Ovary (tissue), 3 donors: Measurements from ENCODE around the gene HTRA1.

Experiments
- CTCF ChIP-seq, 3 donors: fragments of 450-650 bp in 2 of 3; fragments of 200-600 bp in 1 of 3; IDR thresholded peaks; one replicate each; pipeline versions ENCODE4 v1.5.1 to v1.8.0; 2016 to 2022; ENCODE audit warnings: antibody characterized with exemption in 3 of 3, mild to moderate bottlenecking in 1 of 3
- EP300 ChIP-seq: sonication (generic); formaldehyde crosslinking; IDR thresholded peaks from one replicate; pipeline ENCODE4 v1.6.1; 2017; ENCODE audit warnings: antibody characterized with exemption
- POLR2A ChIP-seq: fragments of 450-650 bp; IDR thresholded peaks from one replicate; pipeline ENCODE4 v1.6.1; 2017; ENCODE audit warnings: antibody characterized with exemption, mild to moderate bottlenecking, moderate library complexity
- donor health status: DM: no; HTN: no; CAD: no.

- TF ChIP-seq CTCF (IDR thresholded peaks at IDR 0.05) (no peak), EP300 (no peak), POLR2A (no peak)
Observed at GRCh38 chr10:122561792-122562191, 100.4 kb downstream of the HTRA1 start.
